NT2/D1 (cell line): ENCODE measurements around the gene MAP2K2.
"Not testable (repeated sequence)": the region's sequence is repeated elsewhere in the genome, so short reads cannot be mapped to it uniquely, and the experiment has no call there.

Experiments
- DNase-seq: peaks from one replicate; pipeline ENCODE4 v3.0.0-alpha.2; 2011; ENCODE audit warnings: low read depth, low spot score
- H3K27me3 ChIP-seq: 2 replicates; pipeline ENCODE4 v1.6.0; 2011; ENCODE audit warnings: mild to moderate bottlenecking; ENCODE audit not compliant: insufficient read length, insufficient read depth
- H3K36me3 ChIP-seq: 2 replicates; pipeline ENCODE4 v1.6.1; 2011; ENCODE audit warnings: mild to moderate bottlenecking, low read length, mixed read lengths; ENCODE audit not compliant: insufficient read depth, insufficient read length
- H3K4me1 ChIP-seq: 2 replicates; pipeline ENCODE4 v1.5.1; 2011; ENCODE audit not compliant: insufficient read depth, insufficient read length
- H3K4me3 ChIP-seq: 2 replicates; pipeline ENCODE4 v1.5.1; 2011; ENCODE audit warnings: low read depth; ENCODE audit not compliant: insufficient read length
- H3K9ac ChIP-seq: 2 replicates; pipeline ENCODE4 v1.6.0; 2011; ENCODE audit warnings: low read depth; ENCODE audit not compliant: insufficient read length
- H3K9me3 ChIP-seq: 2 replicates; pipeline ENCODE4 v1.5.1; 2011; ENCODE audit warnings: mild to moderate bottlenecking, low read length; ENCODE audit not compliant: insufficient read depth
- SUZ12 ChIP-seq: IDR thresholded peaks from 2 replicates; pipeline ENCODE4 v1.6.1; 2011; ENCODE audit not compliant: insufficient read length, insufficient read depth; ENCODE audit errors: extremely low read depth
- YY1 ChIP-seq: IDR thresholded peaks from 2 replicates; pipeline ENCODE4 v1.6.1; 2011; ENCODE audit not compliant: insufficient read length, insufficient read depth
- ZNF274 ChIP-seq: IDR thresholded peaks from 2 replicates; pipeline ENCODE4 v1.6.1; 2011; ENCODE audit warnings: mild to moderate bottlenecking, low read depth, low read length

MAP2K2 gene

DNA sequence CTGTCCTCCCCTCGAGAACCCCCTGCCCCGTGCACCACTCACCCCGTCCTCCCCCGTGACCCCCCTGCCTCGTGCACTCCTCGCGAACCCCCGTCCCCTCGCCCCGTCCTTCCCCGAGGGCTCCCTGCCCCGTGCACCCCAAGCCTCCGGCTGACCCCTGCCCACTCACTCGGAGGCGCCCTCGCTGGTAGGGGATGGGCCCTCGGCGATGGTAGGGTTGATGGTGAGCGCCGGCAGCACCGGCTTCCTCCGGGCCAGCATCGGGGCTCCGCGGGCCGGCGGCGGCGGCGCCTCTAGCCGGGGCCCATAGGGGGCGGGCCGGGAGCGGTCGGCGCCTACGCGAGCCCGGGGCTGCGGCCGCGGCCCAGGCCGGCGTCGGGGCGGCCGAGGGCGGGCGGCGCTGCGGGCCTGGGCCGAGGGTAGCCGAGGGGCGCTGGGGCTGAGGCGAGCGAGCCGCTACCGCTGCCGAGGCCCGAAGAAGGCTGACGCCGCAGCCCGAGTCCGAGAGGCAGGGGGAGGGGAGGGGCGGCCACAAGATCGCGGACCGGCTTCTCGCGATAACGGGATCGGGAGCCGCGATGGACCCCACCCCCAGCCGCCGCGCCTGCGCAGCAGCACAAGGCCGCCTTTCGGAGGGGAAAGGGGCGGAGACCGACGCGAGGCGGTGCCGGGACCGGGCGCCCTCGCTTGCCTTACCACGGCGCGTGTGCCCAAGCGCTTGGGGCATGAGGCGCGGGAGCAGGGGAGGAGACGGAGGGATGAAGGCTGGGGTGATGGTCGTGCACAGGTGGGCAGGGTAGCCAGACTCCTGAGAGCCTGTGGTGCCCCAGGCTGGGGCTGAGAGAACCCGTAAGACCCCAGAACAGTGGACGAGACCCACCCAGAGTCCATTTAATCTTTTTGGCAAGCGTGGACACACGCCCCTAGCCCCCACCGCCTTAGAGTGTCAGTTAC is at the start of gene MAP2K2:
Gene MAP2K2 (minus strand): TSS at position 508 of the 954 bp plus-strand sequence. CDS start 247 bp downstream, at position 261.
- H3K9me3 ChIP-seq = no peaks in the 10 kb centered on the region
- H3K27me3 ChIP-seq = no peaks in the 10 kb centered on the region
- DNase-seq = peak; percentile 90
- peaks cover 9% of the 10 kb centered on the region for H3K4me1 ChIP-seq
- peak within 1 kb of the TSS; percentile 98 for H3K9ac ChIP-seq
- H3K4me3 ChIP-seq = peak within 1 kb of the TSS; percentile 81
- TF ChIP-seq ZNF274 (no peak), SUZ12 (no peak)
- H3K36me3 ChIP-seq = peaks cover 21% of the 10 kb centered on the region

DNA sequence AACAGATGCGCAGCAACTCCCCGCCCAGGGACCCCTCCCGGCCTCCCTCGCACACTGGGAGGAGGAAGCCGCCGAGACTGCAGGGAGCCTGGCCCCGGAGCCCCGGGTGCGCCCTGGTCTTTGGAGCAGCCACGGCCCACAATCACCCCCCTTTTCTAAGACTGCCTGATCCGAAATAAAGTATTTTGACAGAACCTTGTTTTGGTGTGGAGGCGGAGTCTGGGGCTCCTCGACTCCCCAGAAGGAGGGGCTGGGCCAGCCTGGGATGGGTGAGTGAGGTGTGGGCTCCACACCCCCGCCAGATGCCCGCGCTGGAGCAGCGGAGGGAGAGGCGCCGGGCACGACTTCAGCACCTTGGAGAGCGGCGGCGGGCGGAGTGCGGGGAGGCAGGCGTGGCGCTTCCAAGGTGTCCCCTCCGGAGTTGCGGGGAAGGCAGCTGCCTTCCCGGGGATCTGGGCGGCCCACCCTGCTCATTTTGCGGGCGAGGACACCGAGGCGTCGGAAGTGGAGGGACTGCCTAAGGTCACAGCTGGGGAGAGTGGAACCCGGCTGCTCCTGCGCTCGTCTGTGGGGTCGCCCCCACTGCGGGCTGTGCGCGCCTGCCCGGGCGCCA is 49.0 kb upstream of the MAP2K2 start:
- no peak overlapping the region for H3K4me3 ChIP-seq
- DNase-seq = peak; percentile 59

DNA sequence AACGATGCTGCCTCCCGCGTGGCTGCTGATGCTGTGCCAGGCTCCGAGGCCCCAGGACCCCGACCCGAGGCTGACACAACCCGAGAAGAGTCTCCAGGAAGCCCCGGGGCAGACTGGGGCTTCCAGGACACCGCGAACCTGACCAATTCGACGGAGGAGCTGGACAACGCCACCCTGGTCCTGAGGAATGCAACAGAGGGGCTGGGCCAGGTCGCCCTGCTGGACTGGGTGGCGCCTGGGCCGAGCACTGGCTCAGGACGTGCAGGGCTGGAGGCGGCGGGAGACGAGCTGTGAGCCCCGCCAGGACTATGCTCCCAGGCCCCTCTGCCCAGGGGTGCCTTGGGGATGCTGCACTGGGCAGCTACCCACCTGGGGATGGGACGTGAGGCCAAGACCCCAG is 47.8 kb upstream of the MAP2K2 start:
- Histone ChIP-seq H3K9me3 (no peaks in the 10 kb centered on the region), H3K27me3 (peaks cover 20% of the 10 kb centered on the region), H3K4me1 (peaks cover 5% of the 10 kb centered on the region), H3K4me3 (no peak overlapping the region), H3K9ac (no peak overlapping the region), H3K36me3 (peaks cover 15% of the 10 kb centered on the region)
- no peak for TF ChIP-seq YY1
- TF ChIP-seq ZNF274 = no peak
- TF ChIP-seq SUZ12 = no peak
- DNase-seq = no peak

More for the DNA sequence above, 49.0 kb upstream of the MAP2K2 start:
- Histone ChIP-seq H3K4me1 (peaks cover 5% of the 10 kb centered on the region), H3K27me3 (peaks cover 20% of the 10 kb centered on the region), H3K36me3 (peaks cover 18% of the 10 kb centered on the region), H3K9me3 (no peaks in the 10 kb centered on the region), H3K9ac (no peak overlapping the region)
- TF ChIP-seq YY1 = no peak
- no peak for TF ChIP-seq SUZ12
- no peak for TF ChIP-seq ZNF274

DNA sequence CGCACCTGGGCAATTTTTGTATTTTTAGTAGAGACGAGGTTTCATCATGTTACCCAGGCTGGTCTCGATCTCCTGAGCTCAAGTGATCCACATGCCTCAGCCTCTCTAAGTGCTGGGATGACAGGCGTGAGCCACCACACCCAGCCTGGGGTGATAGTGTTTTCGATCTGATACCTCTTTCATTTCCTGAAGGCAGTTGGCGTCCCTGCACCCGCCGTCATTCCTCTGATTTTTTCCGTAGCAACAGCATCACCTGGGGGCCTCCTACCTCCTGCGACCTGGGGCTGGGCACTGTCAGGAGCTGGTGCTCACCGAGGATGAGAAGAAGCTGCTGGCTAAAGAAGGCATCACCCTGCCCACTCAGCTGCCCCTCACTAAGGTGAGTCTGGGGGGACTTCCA is 40.3 kb upstream of the MAP2K2 start:
- DNase-seq = no peak
- no peak overlapping the region for H3K4me3 ChIP-seq
- H3K4me1 ChIP-seq = no peaks in the 10 kb centered on the region
- H3K27me3 ChIP-seq = no peaks in the 10 kb centered on the region
- no peak for TF ChIP-seq ZNF274
- no peak for TF ChIP-seq SUZ12
- TF ChIP-seq YY1 = no peak
- H3K36me3 ChIP-seq = no peaks in the 10 kb centered on the region
- H3K9ac ChIP-seq = no peak overlapping the region
- no peaks in the 10 kb centered on the region for H3K9me3 ChIP-seq

DNA sequence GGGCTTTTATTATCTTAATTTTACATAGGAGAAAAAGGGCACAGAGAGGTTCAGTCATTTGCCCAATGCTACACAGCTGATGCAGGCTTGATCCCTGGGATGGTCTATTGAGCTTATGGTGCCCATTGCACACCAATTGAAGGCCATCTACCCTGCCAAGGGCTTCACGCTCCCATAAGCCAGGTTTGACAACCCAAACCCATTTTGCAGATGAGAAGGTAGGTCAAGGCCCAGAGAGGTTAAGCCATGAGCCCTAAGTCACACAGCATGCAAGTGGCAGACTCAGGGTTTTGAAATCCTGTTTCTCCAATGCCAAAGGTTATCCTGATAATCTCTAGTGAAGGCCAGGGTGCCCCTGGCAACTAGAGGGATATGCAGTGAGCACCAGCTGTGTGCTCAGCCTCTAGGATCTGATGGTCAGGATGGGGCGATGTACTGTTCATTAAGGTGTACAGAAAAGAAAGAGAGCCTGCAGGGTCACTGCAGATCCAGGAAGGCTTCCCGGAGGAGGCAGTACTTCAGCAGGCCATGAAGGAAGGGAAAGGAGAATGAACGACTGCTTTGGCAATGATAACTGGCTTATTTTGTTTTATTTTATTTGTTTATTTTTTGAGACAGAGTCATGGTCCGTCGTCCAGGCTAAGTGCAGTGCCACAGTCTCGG is 37.6 kb upstream of the MAP2K2 start:
- no peak for TF ChIP-seq YY1
- TF ChIP-seq ZNF274 = no peak
- TF ChIP-seq SUZ12 = no peak
- Histone ChIP-seq H3K36me3 (no peaks in the 10 kb centered on the region), H3K9me3 (no peaks in the 10 kb centered on the region), H3K9ac (no peak overlapping the region), H3K4me3 (no peak overlapping the region), H3K4me1 (no peaks in the 10 kb centered on the region), H3K27me3 (no peaks in the 10 kb centered on the region)
- DNase-seq = no peak

DNA sequence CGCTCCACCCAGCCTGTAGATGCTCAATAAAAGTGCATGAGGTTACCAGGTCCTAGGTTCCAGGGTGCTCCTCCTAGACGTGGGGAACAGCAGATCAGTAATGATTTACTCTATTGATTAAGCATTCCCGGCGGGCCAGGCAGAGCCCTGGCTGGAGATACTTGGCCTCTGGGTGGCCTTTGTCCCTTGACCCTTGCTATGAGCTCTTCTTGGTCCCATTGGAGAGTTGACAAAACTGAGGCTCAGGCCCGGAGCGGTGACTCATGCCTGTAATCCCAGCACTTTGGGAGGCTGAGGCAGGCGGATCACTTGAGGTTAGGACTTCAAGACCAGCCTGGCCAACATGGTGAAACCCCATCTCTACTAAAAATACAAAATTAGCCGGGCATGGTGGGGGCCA is 34.0 kb upstream of the MAP2K2 start:
- not testable (repeated sequence) for H3K36me3 ChIP-seq, H3K4me1 ChIP-seq, DNase-seq, H3K9ac ChIP-seq, H3K4me3 ChIP-seq, H3K9me3 ChIP-seq, H3K27me3 ChIP-seq

DNA sequence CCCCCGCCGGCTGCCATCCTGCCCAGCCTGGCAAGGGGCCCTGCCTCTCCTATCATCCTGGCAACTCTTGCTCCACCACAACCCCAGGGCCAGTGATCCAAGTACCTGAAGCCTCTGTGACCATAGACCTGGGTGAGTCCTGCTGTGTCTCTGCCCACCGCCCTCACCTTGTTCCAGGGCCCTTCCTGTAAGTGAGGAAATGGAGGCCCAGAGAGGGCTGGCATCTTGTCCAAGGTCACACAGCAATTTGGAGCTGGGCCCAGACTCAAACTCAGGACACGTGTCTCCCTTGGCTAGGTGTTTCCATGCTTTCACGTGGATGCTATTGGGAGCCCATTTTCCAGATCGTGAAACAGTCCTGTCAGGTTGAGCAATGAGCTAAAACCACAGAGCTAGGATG is 33.2 kb upstream of the MAP2K2 start:
- Histone ChIP-seq H3K9me3 (no peaks in the 10 kb centered on the region), H3K4me1 (peaks cover 3% of the 10 kb centered on the region), H3K36me3 (no peaks in the 10 kb centered on the region), H3K27me3 (no peaks in the 10 kb centered on the region), H3K9ac (no peak overlapping the region), H3K4me3 (no peak overlapping the region)
- no peak for DNase-seq
- TF ChIP-seq YY1 (no peak), ZNF274 (no peak), SUZ12 (no peak)
